ENCODE data around the gene CACNA1C.

CACNA1C gene

GRCh38 chr12:2638273-2639019, 585.7 kb downstream of the CACNA1C start:
- no peak for DNase-seq (ENCODE audit: low read depth)
- in situ Hi-C loops (cut with HindIII; ENCODE audit: low sequenced_read_pairs) = no loop called here
- no peak overlapping the region for H3K4me3 ChIP-seq (ENCODE audit: low read depth, low read length)
- TF ChIP-seq CTCF (IDR thresholded peaks at IDR 0.05; ENCODE audit: low read depth, low read length, missing control alignments) = no peak

- no peak for TF ChIP-seq CTCF (IDR thresholded peaks at IDR 0.05; ENCODE audit: low read depth, low read length, missing control alignments)
- in situ Hi-C loops (cut with HindIII; ENCODE audit: low sequenced_read_pairs) = no loop called here
- H3K4me3 ChIP-seq (ENCODE audit: low read depth, low read length) = no peak overlapping the region
- no peak for DNase-seq (ENCODE audit: low read depth)
These were observed 586.2 kb downstream of the CACNA1C start for GRCh38 chr12:2639020-2639298.

GRCh38 chr12:2640281-2640680, 587.5 kb downstream of the CACNA1C start:
- DNase-seq (ENCODE audit: low read depth) = no peak
- TF ChIP-seq CTCF (IDR thresholded peaks at IDR 0.05; ENCODE audit: low read depth, low read length, missing control alignments) = no peak
- no peak overlapping the region for H3K4me3 ChIP-seq (ENCODE audit: low read depth, low read length)
- in situ Hi-C loops (cut with HindIII; ENCODE audit: low sequenced_read_pairs) = no loop called here

GRCh38 chr12:2640709-2641108, 587.9 kb downstream of the CACNA1C start:
- no peak for TF ChIP-seq CTCF (IDR thresholded peaks at IDR 0.05; ENCODE audit: low read depth, low read length, missing control alignments)
- in situ Hi-C loops (cut with HindIII; ENCODE audit: low sequenced_read_pairs) = no loop called here
- H3K4me3 ChIP-seq (ENCODE audit: low read depth, low read length) = no peak overlapping the region
- peak; percentile 84 for DNase-seq (ENCODE audit: low read depth)

GRCh38 chr12:2641207-2641606, 588.4 kb downstream of the CACNA1C start:
- H3K4me3 ChIP-seq (ENCODE audit: low read depth, low read length) = no peak overlapping the region
- DNase-seq (ENCODE audit: low read depth) = no peak
- in situ Hi-C loops (cut with HindIII; ENCODE audit: low sequenced_read_pairs) = no loop called here
- TF ChIP-seq CTCF (IDR thresholded peaks at IDR 0.05; ENCODE audit: low read depth, low read length, missing control alignments) = peak; percentile 33

GRCh38 chr12:2641761-2642160, 589.0 kb downstream of the CACNA1C start:
- in situ Hi-C loops (cut with HindIII; ENCODE audit: low sequenced_read_pairs) = no loop called here
- DNase-seq (ENCODE audit: low read depth) = no peak
- no peak overlapping the region for H3K4me3 ChIP-seq (ENCODE audit: low read depth, low read length)
- no peak for TF ChIP-seq CTCF (IDR thresholded peaks at IDR 0.05; ENCODE audit: low read depth, low read length, missing control alignments)
